ENCODE results near the gene KCNH8.

Gene KCNH8

GRCh38 chr3:19347671-19348070 lies 199.4 kb downstream of the KCNH8 start:
- H3K36me3 ChIP-seq: no peaks in the 10 kb centered on the region
- H3K9me3 ChIP-seq: no peaks in the 10 kb centered on the region
- no peak overlapping the region for H3K4me2 ChIP-seq
- no peaks in the 10 kb centered on the region for H3K4me1 ChIP-seq
- no peak overlapping the region for H3K9ac ChIP-seq
- no peak for TF ChIP-seq Cebpa-rat (IDR thresholded peaks at IDR 0.05)
- H4K20me1 ChIP-seq: no peaks in the 10 kb centered on the region
- no peak overlapping the region for H3K4me3 ChIP-seq
- H3K27me3 ChIP-seq: no peaks in the 10 kb centered on the region
- no peak overlapping the region for H3K27ac ChIP-seq

GRCh38 chr3:19348500-19348899 lies 200.2 kb downstream of the KCNH8 start:
- no peaks in the 10 kb centered on the region for H4K20me1 ChIP-seq
- no peak overlapping the region for H3K4me3 ChIP-seq
- no peak for TF ChIP-seq Cebpa-rat (IDR thresholded peaks at IDR 0.05)
- no peaks in the 10 kb centered on the region for H3K4me1 ChIP-seq
- H3K4me2 ChIP-seq: no peak overlapping the region
- no peak overlapping the region for H3K27ac ChIP-seq
- H3K9me3 ChIP-seq: no peaks in the 10 kb centered on the region
- no peak overlapping the region for H3K9ac ChIP-seq
- H3K27me3 ChIP-seq: no peaks in the 10 kb centered on the region
- no peaks in the 10 kb centered on the region for H3K36me3 ChIP-seq

GRCh38 chr3:19348941-19349564 lies 200.7 kb downstream of the KCNH8 start:
- H3K9ac ChIP-seq: no peak overlapping the region
- H3K4me2 ChIP-seq: no peak overlapping the region
- H3K9me3 ChIP-seq: no peaks in the 10 kb centered on the region
- TF ChIP-seq Cebpa-rat (IDR thresholded peaks at IDR 0.05): no peak
- H3K4me3 ChIP-seq: no peak overlapping the region
- H4K20me1 ChIP-seq: no peaks in the 10 kb centered on the region
- H3K4me1 ChIP-seq: no peaks in the 10 kb centered on the region
- H3K36me3 ChIP-seq: no peaks in the 10 kb centered on the region
- H3K27me3 ChIP-seq: no peaks in the 10 kb centered on the region
- no peak overlapping the region for H3K27ac ChIP-seq

- peaks cover 11% of the 10 kb centered on the region; the same call in 1 of the 2 replicates for H3K4me1 ChIP-seq
- H4K20me1 ChIP-seq: no peaks in the 10 kb centered on the region
- no peak overlapping the region for H3K4me2 ChIP-seq
- H3K27me3 ChIP-seq: no peaks in the 10 kb centered on the region
- no peaks in the 10 kb centered on the region for H3K9me3 ChIP-seq
- H3K9ac ChIP-seq: no peak overlapping the region
- H3K4me3 ChIP-seq: no peak overlapping the region
- no peak for TF ChIP-seq Cebpa-rat (IDR thresholded peaks at IDR 0.05)
- no peak overlapping the region for H3K27ac ChIP-seq
- no peaks in the 10 kb centered on the region for H3K36me3 ChIP-seq
These were observed 209.6 kb downstream of the KCNH8 start for GRCh38 chr3:19357947-19358346.

GRCh38 chr3:19363071-19363470 lies 214.8 kb downstream of the KCNH8 start:
- Histone ChIP-seq H3K27me3 (no peaks in the 10 kb centered on the region), H3K9ac (no peak overlapping the region), H3K4me1 (peaks cover 7% of the 10 kb centered on the region; the same call in 1 of the 2 replicates), H3K4me3 (no peak overlapping the region), H3K36me3 (no peaks in the 10 kb centered on the region), H3K27ac (no peak overlapping the region), H3K4me2 (no peak overlapping the region), H4K20me1 (no peaks in the 10 kb centered on the region), H3K9me3 (no peaks in the 10 kb centered on the region)
- TF ChIP-seq Cebpa-rat (IDR thresholded peaks at IDR 0.05): no peak

GRCh38 chr3:19364148-19364547 lies 215.8 kb downstream of the KCNH8 start:
- Histone ChIP-seq H3K9ac (no peak overlapping the region), H3K4me2 (no peak overlapping the region), H3K36me3 (no peaks in the 10 kb centered on the region), H4K20me1 (no peaks in the 10 kb centered on the region), H3K27ac (no peak overlapping the region), H3K27me3 (no peaks in the 10 kb centered on the region), H3K9me3 (no peaks in the 10 kb centered on the region), H3K4me1 (peaks cover 7% of the 10 kb centered on the region; the same call in 1 of the 2 replicates), H3K4me3 (no peak overlapping the region)
- no peak for TF ChIP-seq Cebpa-rat (IDR thresholded peaks at IDR 0.05)

- H3K9ac ChIP-seq: no peak overlapping the region
- no peak for TF ChIP-seq Cebpa-rat (IDR thresholded peaks at IDR 0.05)
- H3K36me3 ChIP-seq: no peaks in the 10 kb centered on the region
- H3K4me3 ChIP-seq: no peak overlapping the region
- H3K4me2 ChIP-seq: no peak overlapping the region
- no peaks in the 10 kb centered on the region for H4K20me1 ChIP-seq
- H3K27me3 ChIP-seq: no peaks in the 10 kb centered on the region
- no peaks in the 10 kb centered on the region for H3K9me3 ChIP-seq
- H3K4me1 ChIP-seq: peaks cover 7% of the 10 kb centered on the region; the same call in 1 of the 2 replicates
- no peak overlapping the region for H3K27ac ChIP-seq
These were observed 217.2 kb downstream of the KCNH8 start for GRCh38 chr3:19365471-19365870.

- Histone ChIP-seq H3K27ac (no peak overlapping the region), H3K4me1 (no peaks in the 10 kb centered on the region), H3K27me3 (no peaks in the 10 kb centered on the region), H3K36me3 (no peaks in the 10 kb centered on the region), H4K20me1 (no peaks in the 10 kb centered on the region), H3K4me2 (no peak overlapping the region), H3K9me3 (no peaks in the 10 kb centered on the region), H3K9ac (no peak overlapping the region), H3K4me3 (no peak overlapping the region)
- TF ChIP-seq Cebpa-rat (IDR thresholded peaks at IDR 0.05): no peak
These were observed 236.6 kb downstream of the KCNH8 start for GRCh38 chr3:19384868-19385267.

GRCh38 chr3:19392150-19392549 lies 243.8 kb downstream of the KCNH8 start:
- no peak overlapping the region for H3K27ac ChIP-seq
- TF ChIP-seq Cebpa-rat (IDR thresholded peaks at IDR 0.05): no peak

GRCh38 chr3:19394946-19395345 lies 246.6 kb downstream of the KCNH8 start:
- Histone ChIP-seq H3K4me3 (no peak overlapping the region), H3K4me2 (no peak overlapping the region), H4K20me1 (no peaks in the 10 kb centered on the region), H3K9ac (no peak overlapping the region), H3K27ac (no peak overlapping the region), H3K4me1 (no peaks in the 10 kb centered on the region), H3K9me3 (no peaks in the 10 kb centered on the region), H3K36me3 (no peaks in the 10 kb centered on the region), H3K27me3 (no peaks in the 10 kb centered on the region)
- no peak for TF ChIP-seq Cebpa-rat (IDR thresholded peaks at IDR 0.05)

More at GRCh38 chr3:19392150-19392549, 243.8 kb downstream of the KCNH8 start:
- Histone ChIP-seq H3K4me2 (no peak overlapping the region), H3K4me3 (no peak overlapping the region), H4K20me1 (no peaks in the 10 kb centered on the region), H3K36me3 (no peaks in the 10 kb centered on the region), H3K4me1 (no peaks in the 10 kb centered on the region), H3K9me3 (no peaks in the 10 kb centered on the region), H3K9ac (no peak overlapping the region), H3K27me3 (no peaks in the 10 kb centered on the region)

- Histone ChIP-seq H3K27ac (no peak overlapping the region), H3K4me1 (no peaks in the 10 kb centered on the region), H3K4me2 (no peak overlapping the region), H3K36me3 (no peaks in the 10 kb centered on the region), H3K27me3 (no peaks in the 10 kb centered on the region), H3K9ac (no peak overlapping the region), H3K4me3 (no peak overlapping the region), H4K20me1 (no peaks in the 10 kb centered on the region), H3K9me3 (no peaks in the 10 kb centered on the region)
- TF ChIP-seq Cebpa-rat (IDR thresholded peaks at IDR 0.05): no peak
These were observed 248.4 kb downstream of the KCNH8 start for GRCh38 chr3:19396726-19397125.
